Fibroblast of lung (primary cell): ENCODE data around the gene ROBO1.

Experiments
- EZH2 ChIP-seq: IDR thresholded peaks from 2 replicates; pipeline ENCODE4 v1.5.1; 2012; ENCODE audit warnings: low read length, control low read depth, mild to moderate bottlenecking; ENCODE audit errors: missing control alignments
- TF ChIP-seq, protein P1 (sequence below), 2 donors: IDR thresholded peaks in 1 of 2; conservative IDR thresholded peaks in 1 of 2; 1 replicate in 1 of 2; 2 replicates in 1 of 2; pipeline ENCODE4 v1.5.1; 2011 to 2012; ENCODE audit warnings: low read length in 2 of 2, control low read depth in 1 of 2, inconsistent platforms in 1 of 2, low read depth in 1 of 2, mild to moderate bottlenecking in 1 of 2

DNA sequence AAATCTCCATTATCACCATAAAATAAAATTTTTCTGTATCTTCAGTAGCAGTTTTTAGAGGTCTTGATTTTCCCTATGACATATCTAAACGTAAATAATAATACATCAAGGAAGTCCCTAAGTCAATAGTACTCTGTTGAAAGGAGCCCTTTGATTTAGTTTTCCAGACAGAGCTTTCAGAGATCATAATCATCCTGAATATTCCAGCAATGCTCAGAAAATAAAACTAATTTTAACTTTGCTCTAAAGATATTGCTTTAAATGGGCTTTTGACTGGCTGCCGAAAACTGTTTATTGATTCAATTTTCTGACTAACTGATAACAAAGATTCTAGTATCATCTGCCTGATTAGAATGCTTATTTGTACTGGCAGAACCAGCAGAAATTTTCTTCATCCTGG, 40.7 kb upstream of the ROBO1 start:
- TF ChIP-seq, protein P1, sequence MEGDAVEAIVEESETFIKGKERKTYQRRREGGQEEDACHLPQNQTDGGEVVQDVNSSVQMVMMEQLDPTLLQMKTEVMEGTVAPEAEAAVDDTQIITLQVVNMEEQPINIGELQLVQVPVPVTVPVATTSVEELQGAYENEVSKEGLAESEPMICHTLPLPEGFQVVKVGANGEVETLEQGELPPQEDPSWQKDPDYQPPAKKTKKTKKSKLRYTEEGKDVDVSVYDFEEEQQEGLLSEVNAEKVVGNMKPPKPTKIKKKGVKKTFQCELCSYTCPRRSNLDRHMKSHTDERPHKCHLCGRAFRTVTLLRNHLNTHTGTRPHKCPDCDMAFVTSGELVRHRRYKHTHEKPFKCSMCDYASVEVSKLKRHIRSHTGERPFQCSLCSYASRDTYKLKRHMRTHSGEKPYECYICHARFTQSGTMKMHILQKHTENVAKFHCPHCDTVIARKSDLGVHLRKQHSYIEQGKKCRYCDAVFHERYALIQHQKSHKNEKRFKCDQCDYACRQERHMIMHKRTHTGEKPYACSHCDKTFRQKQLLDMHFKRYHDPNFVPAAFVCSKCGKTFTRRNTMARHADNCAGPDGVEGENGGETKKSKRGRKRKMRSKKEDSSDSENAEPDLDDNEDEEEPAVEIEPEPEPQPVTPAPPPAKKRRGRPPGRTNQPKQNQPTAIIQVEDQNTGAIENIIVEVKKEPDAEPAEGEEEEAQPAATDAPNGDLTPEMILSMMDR (conservative IDR thresholded peaks at IDR 0.05 in 1 of 2, IDR thresholded peaks at IDR 0.05 in 1 of 2; ENCODE audit: low read depth in 1 of 2, low read length in 2 of 2), result no peak
- no peak for TF ChIP-seq EZH2
